PC-9 (cell line): ENCODE results near the gene ZMAT3. TPM values are rescaled to one million over a fixed set of nuclear protein-coding genes. Genes with fewer than 3 reads are reported as not detected.

ENCODE experiments used
- BruUV-seq: library from RNA; stranded (reverse); fragments of 400-500 nt; replicated peaks from 2 replicates; lab custom pipeline; 2021; lab: Mats Ljungman, UMichigan
- CTCF ChIA-PET: fragments of 300-600 bp; sonication (Branson Sonifier 250); formaldehyde crosslinking; loops from one replicate; lab custom pipeline; 2022; ENCODE audit warnings: antibody characterized with exemption; lab: Charles Lee
- POLR2A ChIA-PET: fragments of 300-600 bp; sonication (Branson Sonifier 250); formaldehyde crosslinking; loops from one replicate; lab custom pipeline; 2022; ENCODE audit warnings: antibody characterized with exemption; ENCODE audit not compliant: unreplicated experiment; lab: Charles Lee
- DNase-seq, 2 experiments: peaks; one replicate each; pipeline versions ENCODE4 v3.0.0 to v3.0.0-alpha.2; 2015 to 2022; ENCODE audit warnings: mixed read lengths in 1 of 2
- H2AFZ ChIP-seq: fragments of 200-600 bp; sonication (generic); 2 replicates; pipeline ENCODE4 v1.8.1; 2017; ENCODE audit warnings: antibody characterized with exemption
- H3F3A ChIP-seq: fragments of 200-600 bp; sonication (generic); 2 replicates; pipeline ENCODE4 v1.8.1; 2017; ENCODE audit warnings: antibody characterized with exemption, mild to moderate bottlenecking, low read depth; ENCODE audit not compliant: insufficient read depth
- H3K27ac ChIP-seq: fragments of 200-600 bp; sonication (generic); 2 replicates; pipeline ENCODE4 v1.6.1; 2016; ENCODE audit warnings: mixed run types
- H3K27me3 ChIP-seq: fragments of 200-600 bp; sonication (generic); 2 replicates; pipeline ENCODE4 v1.6.1; 2016; ENCODE audit warnings: low read depth, mixed run types; ENCODE audit not compliant: insufficient read depth
- H3K36me3 ChIP-seq: fragments of 200-600 bp; sonication (generic); 2 replicates; pipeline ENCODE4 v1.6.1; 2016; ENCODE audit warnings: low read depth, mixed run types
- H3K4me1 ChIP-seq: fragments of 200-600 bp; sonication (generic); replicated peaks from 2 replicates; pipeline ENCODE4 v1.6.1; 2016; ENCODE audit warnings: mixed run types; ENCODE audit not compliant: insufficient read depth
- H3K4me2 ChIP-seq: fragments of 200-600 bp; sonication (generic); 2 replicates; pipeline ENCODE4 v1.6.1; 2017; ENCODE audit warnings: mixed run types
- H3K4me3 ChIP-seq: fragments of 200-600 bp; sonication (generic); 2 replicates; pipeline ENCODE4 v1.6.1; 2016; ENCODE audit warnings: mixed run types
- H3K79me2 ChIP-seq: fragments of 200-600 bp; sonication (generic); 2 replicates; pipeline ENCODE4 v1.6.1; 2017; ENCODE audit warnings: low read depth, mixed run types
- H3K9me2 ChIP-seq: fragments of 200-600 bp; sonication (generic); 2 replicates; pipeline ENCODE4 v1.8.1; 2017; ENCODE audit warnings: mild to moderate bottlenecking; ENCODE audit not compliant: insufficient read depth
- H3K9me3 ChIP-seq: fragments of 200-600 bp; sonication (generic); 2 replicates; pipeline ENCODE4 v1.8.1; 2016; ENCODE audit warnings: low read depth; ENCODE audit not compliant: insufficient read depth
- H4K20me1 ChIP-seq: fragments of 200-600 bp; sonication (generic); 2 replicates; pipeline ENCODE4 v1.8.1; 2017; ENCODE audit not compliant: insufficient read depth
- EZH2 ChIP-seq: fragments of 200-600 bp; sonication (generic); IDR thresholded peaks from 2 replicates; pipeline ENCODE4 v1.8.0; 2017; ENCODE audit warnings: antibody characterized with exemption, low read depth
- intact Hi-C: fragments of 100-400 bp; cut with micrococcal nuclease; formaldehyde crosslinking; loops from one replicate; pipeline ENCODE4 v1.10.0; 2022; ENCODE audit not compliant: unreplicated experiment
- total RNA-seq: library from RNA; stranded (reverse); gene quantifications from 2 replicates; pipeline ENCODE4 v1.2.3, GENCODE V29; 2021
- TF ChIP-seq, protein P1 (sequence below): fragments of 200-600 bp; sonication (generic); conservative IDR thresholded peaks from 2 replicates; pipeline ENCODE4 v1.6.1; 2017; ENCODE audit warnings: mixed run types, antibody characterized with exemption, mild to moderate bottlenecking, moderate library complexity

The ZMAT3 gene
- total RNA-seq, 1 experiment from 2014 or later = 5.9 TPM

DNA sequence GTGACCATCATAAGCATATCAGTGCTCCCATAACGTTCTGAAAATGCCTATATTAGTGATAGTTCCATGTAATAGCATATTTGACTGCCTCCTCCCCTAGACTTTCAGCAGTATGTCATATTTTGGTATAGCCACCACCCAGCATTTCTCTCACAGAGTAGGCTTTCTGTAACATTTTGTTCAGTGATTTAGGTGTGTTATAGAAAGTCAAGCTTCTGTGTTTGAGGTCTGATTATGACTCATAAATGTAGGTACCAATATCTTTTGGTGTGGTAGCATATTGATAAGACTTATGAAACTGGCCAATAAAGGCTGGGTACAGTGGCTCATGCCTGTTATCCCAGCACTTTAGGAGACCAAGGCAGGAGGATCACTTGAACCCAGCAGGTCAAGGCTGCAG lies 34.3 kb upstream of the ZMAT3 start:
- H3F3A ChIP-seq = no peaks in the 10 kb centered on the region
- no peaks in the 10 kb centered on the region for H3K27me3 ChIP-seq
- BruUV-seq = no TSS peak
- H3K4me1 ChIP-seq = no peaks in the 10 kb centered on the region
- intact Hi-C loops = loop anchor here (1.0 to 2.0 kb wide), 2 partner anchors 203 to 210 kb away; no protein-coding TSS in a partner anchor
- H3K27ac ChIP-seq = no peak overlapping the region
- ChIA-PET POLR2A (no interaction called here), CTCF (interaction anchor here (0.6 to 0.7 kb wide), 2 partner anchors 65 to 69 kb away, joined by 3 read pairs; no protein-coding TSS in a partner anchor)
- no peaks in the 10 kb centered on the region for H3K36me3 ChIP-seq
- H3K9me3 ChIP-seq = no peaks in the 10 kb centered on the region
- H3K4me3 ChIP-seq = no peak overlapping the region
- no peaks in the 10 kb centered on the region for H4K20me1 ChIP-seq
- TF ChIP-seq, protein P1, sequence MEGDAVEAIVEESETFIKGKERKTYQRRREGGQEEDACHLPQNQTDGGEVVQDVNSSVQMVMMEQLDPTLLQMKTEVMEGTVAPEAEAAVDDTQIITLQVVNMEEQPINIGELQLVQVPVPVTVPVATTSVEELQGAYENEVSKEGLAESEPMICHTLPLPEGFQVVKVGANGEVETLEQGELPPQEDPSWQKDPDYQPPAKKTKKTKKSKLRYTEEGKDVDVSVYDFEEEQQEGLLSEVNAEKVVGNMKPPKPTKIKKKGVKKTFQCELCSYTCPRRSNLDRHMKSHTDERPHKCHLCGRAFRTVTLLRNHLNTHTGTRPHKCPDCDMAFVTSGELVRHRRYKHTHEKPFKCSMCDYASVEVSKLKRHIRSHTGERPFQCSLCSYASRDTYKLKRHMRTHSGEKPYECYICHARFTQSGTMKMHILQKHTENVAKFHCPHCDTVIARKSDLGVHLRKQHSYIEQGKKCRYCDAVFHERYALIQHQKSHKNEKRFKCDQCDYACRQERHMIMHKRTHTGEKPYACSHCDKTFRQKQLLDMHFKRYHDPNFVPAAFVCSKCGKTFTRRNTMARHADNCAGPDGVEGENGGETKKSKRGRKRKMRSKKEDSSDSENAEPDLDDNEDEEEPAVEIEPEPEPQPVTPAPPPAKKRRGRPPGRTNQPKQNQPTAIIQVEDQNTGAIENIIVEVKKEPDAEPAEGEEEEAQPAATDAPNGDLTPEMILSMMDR = no peak
- no peak for TF ChIP-seq EZH2
- no peak overlapping the region for H3K4me2 ChIP-seq
- DNase-seq = no peak
- H3K9me2 ChIP-seq = no peaks in the 10 kb centered on the region
- no peaks in the 10 kb centered on the region for H3K79me2 ChIP-seq
- H2AFZ ChIP-seq = no peak overlapping the region

GRCh38 chr3:179100652-179101051 lies 29.0 kb upstream of the ZMAT3 start:
- no peaks in the 10 kb centered on the region for H4K20me1 ChIP-seq
- H3K79me2 ChIP-seq = no peaks in the 10 kb centered on the region
- H3F3A ChIP-seq = no peaks in the 10 kb centered on the region
- TF ChIP-seq EZH2 = no peak
- TF ChIP-seq, protein P1 = no peak
- no peaks in the 10 kb centered on the region for H3K9me3 ChIP-seq
- no peak overlapping the region for H3K4me2 ChIP-seq
- CTCF ChIA-PET = interaction anchor here (0.6 kb wide), 1 partner anchor 48 kb away, joined by 3 read pairs; no protein-coding TSS in a partner anchor
- no peaks in the 10 kb centered on the region for H3K9me2 ChIP-seq
- H3K4me3 ChIP-seq = no peak overlapping the region
- intact Hi-C loops = no loop called here
- H3K27ac ChIP-seq = no peak overlapping the region
- DNase-seq = no peak
- H3K4me1 ChIP-seq = no peaks in the 10 kb centered on the region
- BruUV-seq = no TSS peak
- no peaks in the 10 kb centered on the region for H3K36me3 ChIP-seq
- no peaks in the 10 kb centered on the region for H3K27me3 ChIP-seq
- POLR2A ChIA-PET = no interaction called here
- no peak overlapping the region for H2AFZ ChIP-seq

GRCh38 chr3:179098388-179099077 lies 26.9 kb upstream of the ZMAT3 start:
- Histone ChIP-seq H3K79me2 (no peaks in the 10 kb centered on the region), H3K9me3 (no peaks in the 10 kb centered on the region), H3K9me2 (no peaks in the 10 kb centered on the region), H3K36me3 (no peaks in the 10 kb centered on the region), H3K4me2 (no peak overlapping the region), H3K27ac (no peak overlapping the region), H3F3A (no peaks in the 10 kb centered on the region), H3K4me3 (no peak overlapping the region), H2AFZ (no peak overlapping the region), H4K20me1 (no peaks in the 10 kb centered on the region), H3K4me1 (no peaks in the 10 kb centered on the region), H3K27me3 (no peaks in the 10 kb centered on the region)
- TF ChIP-seq, protein P1 = no peak
- no peak for TF ChIP-seq EZH2
- DNase-seq = no peak
- ChIA-PET POLR2A (no interaction called here), CTCF (no interaction called here)
- no TSS peak for BruUV-seq
- intact Hi-C loops = no loop called here
